ENCODE results near the gene IL17D.

- TF ChIP-seq CTCF (IDR thresholded peaks at IDR 0.05), result no peak
- TF ChIP-seq POLR2A (IDR thresholded peaks at IDR 0.05), result no peak
- TF ChIP-seq EP300 (IDR thresholded peaks at IDR 0.05; ENCODE audit: low read depth), result no peak
These were observed 45.0 kb upstream of the IL17D start for GRCh38 chr13:20658451-20659040.

Data from transverse colon (tissue), 3 donors.